Body of pancreas (tissue), 4 donors: ENCODE results near the gene CYP4V2.

Source experiments
- POLR2A ChIP-seq, 3 donors: fragments of 450-650 bp; IDR thresholded peaks; one replicate each; pipeline ENCODE4 v1.6.1; 2016; ENCODE audit warnings: antibody characterized with exemption in 3 of 3, mild to moderate bottlenecking in 2 of 3
- TF ChIP-seq, protein P1 (sequence below), 7 experiments: fragments of 450-650 bp in 4 of 7; fragments of 200-600 bp in 3 of 7; sonication (generic) in 3 of 7; IDR thresholded peaks; one replicate each; pipeline ENCODE4 v1.5.1; 2016 to 2019; ENCODE audit warnings: antibody characterized with exemption in 7 of 7

DNA sequence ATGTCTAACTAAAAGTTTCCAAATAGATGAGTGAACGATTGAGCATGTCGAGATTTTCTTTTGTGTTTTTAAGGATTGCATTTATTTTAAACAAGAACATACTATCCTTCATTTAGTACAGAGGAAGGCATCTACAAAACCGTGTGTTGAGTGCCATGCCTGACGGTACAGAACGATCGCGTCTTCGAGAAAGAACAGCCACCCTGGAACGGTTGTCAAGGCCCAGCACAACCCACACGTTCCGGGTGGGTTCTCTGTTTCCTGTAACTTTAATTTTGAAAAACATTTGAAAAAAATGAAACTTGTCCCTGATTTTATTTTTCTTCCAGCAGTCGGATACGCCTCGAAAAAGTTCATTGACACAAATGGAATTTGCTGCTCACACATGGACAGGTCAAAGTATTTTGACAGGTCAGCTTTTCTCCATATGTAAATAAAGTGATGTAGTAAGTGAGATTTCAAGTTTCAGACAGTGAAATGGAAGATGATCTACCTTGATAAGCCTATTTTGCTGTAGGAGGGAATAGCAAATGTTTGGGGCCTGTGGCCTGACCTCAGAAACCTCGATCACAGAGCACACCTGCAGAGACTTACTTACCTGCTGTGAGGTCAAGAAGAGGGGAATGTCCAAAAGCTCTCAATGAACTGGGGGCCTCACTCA lies 24.4 kb upstream of the CYP4V2 start:
- TF ChIP-seq, protein P1, sequence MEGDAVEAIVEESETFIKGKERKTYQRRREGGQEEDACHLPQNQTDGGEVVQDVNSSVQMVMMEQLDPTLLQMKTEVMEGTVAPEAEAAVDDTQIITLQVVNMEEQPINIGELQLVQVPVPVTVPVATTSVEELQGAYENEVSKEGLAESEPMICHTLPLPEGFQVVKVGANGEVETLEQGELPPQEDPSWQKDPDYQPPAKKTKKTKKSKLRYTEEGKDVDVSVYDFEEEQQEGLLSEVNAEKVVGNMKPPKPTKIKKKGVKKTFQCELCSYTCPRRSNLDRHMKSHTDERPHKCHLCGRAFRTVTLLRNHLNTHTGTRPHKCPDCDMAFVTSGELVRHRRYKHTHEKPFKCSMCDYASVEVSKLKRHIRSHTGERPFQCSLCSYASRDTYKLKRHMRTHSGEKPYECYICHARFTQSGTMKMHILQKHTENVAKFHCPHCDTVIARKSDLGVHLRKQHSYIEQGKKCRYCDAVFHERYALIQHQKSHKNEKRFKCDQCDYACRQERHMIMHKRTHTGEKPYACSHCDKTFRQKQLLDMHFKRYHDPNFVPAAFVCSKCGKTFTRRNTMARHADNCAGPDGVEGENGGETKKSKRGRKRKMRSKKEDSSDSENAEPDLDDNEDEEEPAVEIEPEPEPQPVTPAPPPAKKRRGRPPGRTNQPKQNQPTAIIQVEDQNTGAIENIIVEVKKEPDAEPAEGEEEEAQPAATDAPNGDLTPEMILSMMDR (IDR thresholded peaks at IDR 0.05) = no peak
- TF ChIP-seq POLR2A (IDR thresholded peaks at IDR 0.05) = no peak
